Cardiac ventricle fibroblast (primary cell): ENCODE measurements around the gene DSE. TPM values are rescaled to one million over a fixed set of nuclear protein-coding genes. Genes with fewer than 3 reads are reported as not detected.

Source experiments
- total RNA-seq: library from RNA; depleted of rRNA; stranded (reverse); fragments of >200 nt; gene quantifications from 2 replicates; pipeline ENCODE4 v1.2.3, GENCODE V29; 2015

The DSE gene
- total RNA-seq, result 47.3 and 48.9 TPM in 2 replicates

GRCh38 chr6:116370760-116371119, at the start of gene DSE:
Gene DSE, plus strand, starts transcription at chr6:116370947. Its CDS starts 28,304 bp downstream, at chr6:116399251.

GRCh38 chr6:116461331-116461931, 90.7 kb downstream of the DSE start, which contains the start of gene CALHM6:
Gene CALHM6, plus strand, starts transcription at chr6:116461375. Its CDS starts 555 bp downstream, at chr6:116461930.

Other genes starting within 250 kb of the DSE start
- not detected in 2 replicates for gene COL10A1, start 244.8 kb upstream of the DSE start, total RNA-seq
- gene TSPYL4, start 116.9 kb upstream of the DSE start, total RNA-seq, result 9.8 and 10.0 TPM in 2 replicates
- gene TSPYL1, start 91.0 kb upstream of the DSE start, total RNA-seq, result 49.9 and 57.0 TPM in 2 replicates
- gene CALHM6, start 90.4 kb downstream of the DSE start, total RNA-seq, result 2.8 and 5.1 TPM in 2 replicates
- gene CALHM5, start 140.7 kb downstream of the DSE start, total RNA-seq, result 4.6 and 5.0 TPM in 2 replicates
- gene TRAPPC3L, start 174.7 kb downstream of the DSE start, total RNA-seq, result 1.2 TPM in 1 of 2 replicates, not detected in the other
- not detected in 2 replicates for gene CALHM4, start 182.8 kb downstream of the DSE start, total RNA-seq
- 37.7 and 40.2 TPM in 2 replicates for gene RWDD1, start 200.6 kb downstream of the DSE start, total RNA-seq
- not detected in 2 replicates for gene RSPH4A, start 245.5 kb downstream of the DSE start, total RNA-seq